Measurements from ENCODE around the gene MACROD2.
"Not testable (repeated sequence)": the region's sequence is repeated elsewhere in the genome, so short reads cannot be mapped to it uniquely, and the experiment has no call there.

The MACROD2 gene

DNA sequence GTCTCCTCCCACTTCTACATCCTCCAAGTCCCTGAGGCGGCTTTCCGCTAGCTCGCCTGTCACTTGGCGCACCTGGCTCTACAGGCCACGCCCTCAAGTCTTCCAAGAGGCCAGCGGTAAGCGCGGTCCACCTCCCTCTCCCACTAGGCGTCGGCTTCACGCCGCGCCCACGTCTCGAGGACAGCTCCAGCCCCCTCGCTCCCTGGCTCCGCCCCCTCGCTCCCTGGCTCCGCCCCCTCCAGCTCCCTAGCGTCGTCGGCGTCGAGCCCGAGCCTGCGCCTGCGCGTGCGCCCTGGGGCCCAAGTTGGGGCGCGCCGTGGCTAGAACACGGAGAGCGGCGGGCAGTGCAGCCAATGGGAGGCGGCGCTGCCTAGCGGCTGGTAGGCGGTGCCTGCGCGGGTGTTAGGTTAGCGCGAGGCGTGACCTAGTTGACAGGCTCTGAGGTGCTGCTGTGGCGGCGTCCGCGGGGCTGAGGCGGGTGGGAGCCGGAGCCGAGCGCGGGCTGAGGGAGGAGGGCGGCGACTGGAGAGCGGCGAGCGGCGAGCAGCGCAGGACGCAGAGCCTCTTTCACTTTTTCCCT lies at the start of gene MACROD2:
Gene MACROD2, plus strand, starts transcription at position 431 of the 580 bp plus-strand sequence.
- peaks cover 4% of the 10 kb centered on the region for H3K36me3 Mint-ChIP-seq
- peaks cover 6% of the 10 kb centered on the region for H3K4me1 Mint-ChIP-seq (ENCODE audit: low read depth)
- H3K27me3 Mint-ChIP-seq = peaks cover 17% of the 10 kb centered on the region
- peaks cover 20% of the 10 kb centered on the region for H3K9me3 Mint-ChIP-seq (ENCODE audit: low read depth)
- H3K27ac Mint-ChIP-seq = no peak within 1 kb of the TSS
- peak within 1 kb of the TSS; percentile 77 for H3K4me3 Mint-ChIP-seq

GRCh38 chr20:13947719-13948118 lies 47.6 kb upstream of the MACROD2 start:
- peaks cover 2% of the 10 kb centered on the region for H3K27me3 Mint-ChIP-seq
- H3K4me1 Mint-ChIP-seq (ENCODE audit: low read depth) = no peaks in the 10 kb centered on the region
- no peaks in the 10 kb centered on the region for H3K36me3 Mint-ChIP-seq
- no peak overlapping the region for H3K27ac Mint-ChIP-seq
- H3K9me3 Mint-ChIP-seq (ENCODE audit: low read depth) = no peaks in the 10 kb centered on the region
- no peak overlapping the region for H3K4me3 Mint-ChIP-seq

GRCh38 chr20:13953227-13953626 lies 42.1 kb upstream of the MACROD2 start:
- H3K27ac Mint-ChIP-seq = no peak overlapping the region
- H3K9me3 Mint-ChIP-seq (ENCODE audit: low read depth) = no peaks in the 10 kb centered on the region
- H3K4me1 Mint-ChIP-seq (ENCODE audit: low read depth) = no peaks in the 10 kb centered on the region
- H3K36me3 Mint-ChIP-seq = no peaks in the 10 kb centered on the region
- no peak overlapping the region for H3K4me3 Mint-ChIP-seq
- peaks cover 6% of the 10 kb centered on the region for H3K27me3 Mint-ChIP-seq

DNA sequence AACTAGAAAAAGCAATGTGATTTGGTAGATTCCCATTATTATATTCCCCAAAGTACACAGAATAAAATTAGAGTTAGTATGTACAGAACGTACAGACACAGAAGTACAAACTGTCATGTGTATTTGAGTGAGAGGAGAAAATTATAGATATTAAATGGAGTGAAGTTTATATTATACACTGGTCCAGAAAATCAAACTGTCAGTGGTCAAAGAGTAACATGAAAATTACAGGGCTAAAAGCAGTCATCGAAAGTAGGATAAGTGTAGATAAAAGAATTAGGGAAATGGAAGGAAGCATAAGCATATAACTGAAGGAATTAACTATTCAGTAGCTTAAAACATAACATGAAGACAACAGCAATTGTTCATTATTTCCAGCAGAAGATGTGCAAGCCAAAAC lies 35.2 kb upstream of the MACROD2 start:
- Mint-ChIP-seq H3K27ac (no peak overlapping the region), H3K36me3 (no peaks in the 10 kb centered on the region), H3K4me1 (ENCODE audit: low read depth) (no peaks in the 10 kb centered on the region), H3K27me3 (peaks cover 3% of the 10 kb centered on the region), H3K4me3 (no peak overlapping the region), H3K9me3 (ENCODE audit: low read depth) (no peaks in the 10 kb centered on the region)

DNA sequence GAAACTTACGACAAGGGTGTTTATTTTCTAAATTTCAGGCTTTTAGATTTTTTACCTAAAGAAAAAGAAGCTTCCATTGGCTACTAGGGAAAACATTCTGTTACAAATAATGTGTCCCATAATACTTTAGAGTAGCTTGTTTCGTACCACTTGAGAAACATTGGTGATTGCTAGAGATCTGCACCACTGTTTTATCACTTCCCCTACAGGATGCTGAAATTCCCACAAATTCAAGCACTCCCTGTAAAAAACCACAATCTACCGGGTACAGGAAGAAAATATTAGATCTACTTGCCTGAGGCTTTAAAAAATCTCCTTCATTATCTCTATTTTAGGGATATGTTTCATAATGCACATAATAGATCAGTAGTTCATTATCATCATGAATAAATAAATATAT lies 34.8 kb upstream of the MACROD2 start:
- Mint-ChIP-seq H3K4me3 (no peak overlapping the region), H3K27me3 (peaks cover 3% of the 10 kb centered on the region), H3K36me3 (no peaks in the 10 kb centered on the region), H3K27ac (no peak overlapping the region), H3K9me3 (ENCODE audit: low read depth) (no peaks in the 10 kb centered on the region), H3K4me1 (ENCODE audit: low read depth) (no peaks in the 10 kb centered on the region)

DNA sequence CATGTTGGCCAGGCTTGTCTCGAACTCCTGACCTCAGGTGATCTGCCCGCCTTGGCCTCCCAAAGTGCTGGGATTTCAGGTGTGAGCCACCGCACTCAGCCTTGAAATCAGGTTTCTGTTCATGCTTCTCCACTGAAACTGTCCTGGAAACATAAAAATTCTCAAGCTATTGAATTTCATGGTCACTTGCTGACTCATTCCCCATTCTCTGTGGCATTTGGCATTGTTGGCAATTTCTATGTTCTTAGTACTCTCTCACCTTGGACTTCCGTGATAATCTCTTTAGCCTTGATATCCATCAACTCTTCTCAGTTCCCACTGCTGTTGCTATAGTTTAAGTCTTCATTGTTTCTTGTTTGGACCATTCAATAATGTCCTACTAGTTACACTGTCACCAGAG lies 11.1 kb upstream of the MACROD2 start:
- Mint-ChIP-seq H3K27ac (no peak overlapping the region), H3K9me3 (ENCODE audit: low read depth) (no peaks in the 10 kb centered on the region), H3K36me3 (no peaks in the 10 kb centered on the region), H3K4me1 (ENCODE audit: low read depth) (no peaks in the 10 kb centered on the region), H3K27me3 (no peaks in the 10 kb centered on the region), H3K4me3 (no peak overlapping the region)

DNA sequence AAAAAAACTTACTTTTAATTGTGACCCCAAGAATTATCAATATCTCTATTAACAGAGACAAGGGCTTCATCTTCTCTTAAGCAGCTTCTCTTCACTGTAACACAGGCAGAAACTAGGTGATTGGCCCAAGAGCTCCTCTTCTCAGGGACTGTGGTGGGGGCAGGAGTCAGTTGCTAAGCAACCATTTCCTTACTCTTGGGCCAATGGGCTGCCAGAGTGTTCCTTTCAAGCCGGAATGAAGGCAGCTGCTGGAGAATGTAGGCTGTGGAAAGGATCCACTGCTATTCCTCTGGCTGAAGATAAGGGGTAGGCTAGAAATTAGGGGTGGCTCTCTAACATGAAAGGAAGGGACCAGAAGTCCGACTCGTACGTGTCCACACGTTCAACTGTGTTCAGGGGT lies 4.9 kb upstream of the MACROD2 start, which contains the start of gene SEL1L2:
Gene SEL1L2, minus strand, starts transcription at position 150 of the 400 bp plus-strand sequence. Its CDS starts 80 bp downstream, at position 70.
- H3K4me1 Mint-ChIP-seq (ENCODE audit: low read depth) = no peaks in the 10 kb centered on the region

GRCh38 chr20:13991311-13991710 lies 4.0 kb upstream of the MACROD2 start:
- Mint-ChIP-seq H3K4me3 (no peak overlapping the region), H3K27me3 (peaks cover 5% of the 10 kb centered on the region), H3K4me1 (ENCODE audit: low read depth) (peaks cover 3% of the 10 kb centered on the region), H3K36me3 (peaks cover 4% of the 10 kb centered on the region), H3K9me3 (ENCODE audit: low read depth) (peaks cover 20% of the 10 kb centered on the region), H3K27ac (no peak overlapping the region)

More for the DNA sequence above, 4.9 kb upstream of the MACROD2 start, which contains the start of gene SEL1L2:
- Mint-ChIP-seq H3K4me3 (no peak within 1 kb of the TSS), H3K36me3 (peaks cover 2% of the 10 kb centered on the region), H3K9me3 (ENCODE audit: low read depth) (peaks cover 20% of the 10 kb centered on the region), H3K27me3 (peaks cover 3% of the 10 kb centered on the region), H3K27ac (no peak within 1 kb of the TSS)

- not testable (repeated sequence) for H3K36me3 Mint-ChIP-seq; H3K4me3 Mint-ChIP-seq; H3K27ac Mint-ChIP-seq; H3K4me1 Mint-ChIP-seq (ENCODE audit: low read depth)
- Mint-ChIP-seq H3K9me3 (ENCODE audit: low read depth) (peaks cover 20% of the 10 kb centered on the region), H3K27me3 (peaks cover 11% of the 10 kb centered on the region)
These were observed 3.4 kb upstream of the MACROD2 start for GRCh38 chr20:13991955-13992354.

DNA sequence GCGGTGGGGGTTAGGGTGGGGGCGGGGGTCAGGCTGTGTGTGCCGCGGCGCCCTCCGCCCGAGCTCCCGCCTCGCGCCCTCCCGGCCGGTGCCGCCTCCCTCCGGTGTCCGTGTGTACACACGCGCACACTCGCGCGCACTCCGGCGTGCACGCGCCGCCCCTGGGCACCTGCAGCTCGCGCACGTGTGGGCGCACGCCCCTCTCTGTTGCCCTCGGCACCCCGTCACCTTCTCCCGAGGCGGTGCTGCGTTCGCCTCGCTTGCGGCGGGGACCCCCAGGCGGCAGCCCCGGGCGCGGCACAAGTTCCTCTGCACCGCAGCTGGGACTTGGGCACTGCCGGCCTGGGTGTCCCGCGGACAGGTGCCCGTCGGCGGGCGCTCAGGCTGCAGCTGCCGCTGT lies 525 bp downstream of the MACROD2 start:
- peaks cover 17% of the 10 kb centered on the region for H3K27me3 Mint-ChIP-seq
- no peak overlapping the region for H3K27ac Mint-ChIP-seq
- H3K9me3 Mint-ChIP-seq (ENCODE audit: low read depth) = peaks cover 16% of the 10 kb centered on the region
- H3K4me1 Mint-ChIP-seq (ENCODE audit: low read depth) = peaks cover 6% of the 10 kb centered on the region
- H3K4me3 Mint-ChIP-seq = peak overlapping the region; percentile 77
- peaks cover 4% of the 10 kb centered on the region for H3K36me3 Mint-ChIP-seq

GRCh38 chr20:13996265-13996664 lies 949 bp downstream of the MACROD2 start:
- peaks cover 6% of the 10 kb centered on the region for H3K4me1 Mint-ChIP-seq (ENCODE audit: low read depth)
- no peak overlapping the region for H3K27ac Mint-ChIP-seq

DNA sequence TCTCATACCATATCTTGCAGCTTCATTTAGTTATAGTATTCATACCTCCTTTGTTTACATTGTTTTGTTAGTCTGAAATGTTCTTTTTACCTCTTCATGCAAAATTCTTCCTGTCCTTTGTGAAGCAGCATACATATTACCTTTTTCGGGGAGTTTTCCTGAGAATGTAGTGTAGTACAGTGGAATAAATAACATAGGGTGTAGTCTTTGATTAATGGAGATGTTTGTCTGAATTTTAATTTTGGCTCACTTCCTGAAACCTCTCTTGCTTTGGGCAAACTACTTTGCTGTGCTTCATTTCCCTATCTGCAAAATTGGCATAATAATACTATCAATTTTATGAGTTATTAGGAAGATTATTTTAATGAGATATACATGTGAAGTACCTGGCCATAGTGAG lies 5.6 kb downstream of the MACROD2 start:
- Mint-ChIP-seq H3K4me3 (no peak overlapping the region), H3K27ac (no peak overlapping the region), H3K4me1 (ENCODE audit: low read depth) (peaks cover 6% of the 10 kb centered on the region), H3K36me3 (peaks cover 2% of the 10 kb centered on the region), H3K27me3 (peaks cover 15% of the 10 kb centered on the region), H3K9me3 (ENCODE audit: low read depth) (no peaks in the 10 kb centered on the region)

More at GRCh38 chr20:13996265-13996664, 949 bp downstream of the MACROD2 start:
- peaks cover 17% of the 10 kb centered on the region for H3K27me3 Mint-ChIP-seq
- peak overlapping the region; percentile 77 for H3K4me3 Mint-ChIP-seq
- H3K36me3 Mint-ChIP-seq = peaks cover 4% of the 10 kb centered on the region
- H3K9me3 Mint-ChIP-seq (ENCODE audit: low read depth) = peaks cover 15% of the 10 kb centered on the region

DNA sequence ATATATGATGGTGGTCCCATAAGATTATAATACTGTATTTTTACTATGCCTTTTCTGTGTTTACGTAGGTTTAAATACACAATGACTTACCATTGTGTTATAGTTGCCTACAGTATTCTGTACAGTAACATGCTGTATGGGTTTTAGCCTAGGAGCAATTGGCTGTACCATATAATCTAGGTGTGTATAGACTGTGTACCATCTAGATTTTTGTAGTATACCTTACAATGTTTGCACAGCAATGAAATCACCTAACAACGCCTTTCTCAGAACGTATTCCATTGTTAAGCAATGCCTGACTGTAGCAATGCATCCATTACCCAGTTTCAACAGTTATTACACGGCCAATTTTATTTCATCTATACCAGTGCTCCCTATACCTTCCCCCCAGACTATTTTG lies 10.7 kb downstream of the MACROD2 start:
- Mint-ChIP-seq H3K27me3 (peaks cover 1% of the 10 kb centered on the region), H3K4me3 (no peak overlapping the region), H3K4me1 (ENCODE audit: low read depth) (no peaks in the 10 kb centered on the region), H3K9me3 (ENCODE audit: low read depth) (no peaks in the 10 kb centered on the region), H3K27ac (no peak overlapping the region), H3K36me3 (no peaks in the 10 kb centered on the region)

- Mint-ChIP-seq H3K4me1 (ENCODE audit: low read depth) (no peaks in the 10 kb centered on the region), H3K27me3 (no peaks in the 10 kb centered on the region), H3K4me3 (no peak overlapping the region), H3K27ac (no peak overlapping the region), H3K9me3 (ENCODE audit: low read depth) (peaks cover 3% of the 10 kb centered on the region), H3K36me3 (no peaks in the 10 kb centered on the region)
These were observed 13.9 kb downstream of the MACROD2 start for GRCh38 chr20:14009208-14009607.

DNA sequence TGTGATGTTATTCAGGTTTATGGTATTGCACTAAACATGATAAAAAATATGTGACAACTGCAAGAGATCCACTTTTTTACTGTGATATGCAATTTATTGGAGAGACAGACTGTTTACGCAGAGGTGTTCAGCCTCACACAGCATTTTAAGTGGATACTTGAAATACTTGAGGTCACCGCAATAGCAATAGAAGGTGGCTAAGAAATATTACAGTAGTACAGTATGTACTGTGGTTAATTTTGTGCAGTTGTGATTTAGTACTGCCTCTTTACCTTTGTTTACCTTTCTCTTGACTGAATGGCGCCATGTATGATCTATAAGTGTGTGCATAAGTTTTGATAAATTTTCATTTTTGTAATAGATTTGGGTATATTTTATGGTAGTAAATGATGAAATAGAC lies 17.4 kb downstream of the MACROD2 start:
- Mint-ChIP-seq H3K27me3 (no peaks in the 10 kb centered on the region), H3K4me3 (no peak overlapping the region)

GRCh38 chr20:14030991-14031390 lies 35.7 kb downstream of the MACROD2 start:
- Mint-ChIP-seq H3K27me3 (no peaks in the 10 kb centered on the region), H3K36me3 (no peaks in the 10 kb centered on the region), H3K9me3 (ENCODE audit: low read depth) (no peaks in the 10 kb centered on the region), H3K4me3 (no peak overlapping the region), H3K27ac (no peak overlapping the region), H3K4me1 (ENCODE audit: low read depth) (no peaks in the 10 kb centered on the region)

More for the DNA sequence above, 17.4 kb downstream of the MACROD2 start:
- Mint-ChIP-seq H3K4me1 (ENCODE audit: low read depth) (no peaks in the 10 kb centered on the region), H3K9me3 (ENCODE audit: low read depth) (peaks cover 17% of the 10 kb centered on the region), H3K36me3 (peaks cover 2% of the 10 kb centered on the region), H3K27ac (no peak overlapping the region)
